GM12878 (cell line): ENCODE results near the gene ZBTB16.

ENCODE experiments used
- ESRRA ChIP-seq: IDR thresholded peaks from 2 replicates; pipeline ENCODE4 v1.6.1; 2012; ENCODE audit warnings: mild to moderate bottlenecking, low read length, improper control_type of control experiment
- JUNB ChIP-seq: IDR thresholded peaks from 2 replicates; pipeline ENCODE4 v1.6.1; 2016; ENCODE audit warnings: antibody characterized with exemption, mild to moderate bottlenecking
- NFYB ChIP-seq: IDR thresholded peaks from 2 replicates; pipeline ENCODE4 v1.6.1; 2011; ENCODE audit warnings: low read depth, mild to moderate bottlenecking, low read length, improper control_type of control experiment, moderate library complexity; ENCODE audit not compliant: insufficient read depth
- USF1 ChIP-seq: IDR thresholded peaks from 2 replicates; pipeline ENCODE4 v1.6.1; 2011; ENCODE audit warnings: borderline replicate concordance, low read depth, mild to moderate bottlenecking, moderate library complexity, mixed read lengths, low read length; ENCODE audit not compliant: insufficient read depth; ENCODE audit errors: extremely low read length
- TF ChIP-seq, protein P1 (sequence below), 3 experiments: IDR thresholded peaks in 2 of 3; conservative IDR thresholded peaks in 1 of 3; 2 replicates each; pipeline ENCODE4 v1.5.1; 2011; ENCODE audit warnings: low read depth in 3 of 3, low read length in 3 of 3, mild to moderate bottlenecking in 3 of 3, control low read depth in 2 of 3, moderate library complexity in 2 of 3, inconsistent platforms in 1 of 3, mixed read lengths in 1 of 3; ENCODE audit not compliant: control insufficient read depth in 2 of 3, insufficient read depth in 1 of 3; ENCODE audit errors: extremely low read depth in 1 of 3

DNA sequence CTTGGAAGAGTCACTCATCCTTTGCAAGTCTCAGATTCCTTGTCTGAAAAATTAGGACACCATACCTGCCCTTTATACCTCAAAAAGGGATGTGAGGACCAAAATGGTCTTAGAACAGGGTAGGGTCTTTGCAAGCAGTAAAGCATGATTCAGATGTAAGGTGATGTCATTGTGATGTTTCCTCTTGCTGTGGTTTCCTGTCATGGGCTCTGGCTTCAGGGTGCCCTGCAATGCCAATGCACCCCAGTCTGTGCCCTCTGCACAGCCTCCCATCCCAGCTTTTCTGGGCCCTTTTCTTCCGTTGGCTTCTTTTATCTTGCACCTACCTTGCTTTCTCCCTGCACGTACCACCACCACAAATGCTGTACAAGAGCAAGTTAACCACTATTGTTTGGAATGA, 148.9 kb downstream of the ZBTB16 start:
- TF ChIP-seq ESRRA (no peak), USF1 (no peak), JUNB (no peak), NFYB (no peak)
- TF ChIP-seq, protein P1, sequence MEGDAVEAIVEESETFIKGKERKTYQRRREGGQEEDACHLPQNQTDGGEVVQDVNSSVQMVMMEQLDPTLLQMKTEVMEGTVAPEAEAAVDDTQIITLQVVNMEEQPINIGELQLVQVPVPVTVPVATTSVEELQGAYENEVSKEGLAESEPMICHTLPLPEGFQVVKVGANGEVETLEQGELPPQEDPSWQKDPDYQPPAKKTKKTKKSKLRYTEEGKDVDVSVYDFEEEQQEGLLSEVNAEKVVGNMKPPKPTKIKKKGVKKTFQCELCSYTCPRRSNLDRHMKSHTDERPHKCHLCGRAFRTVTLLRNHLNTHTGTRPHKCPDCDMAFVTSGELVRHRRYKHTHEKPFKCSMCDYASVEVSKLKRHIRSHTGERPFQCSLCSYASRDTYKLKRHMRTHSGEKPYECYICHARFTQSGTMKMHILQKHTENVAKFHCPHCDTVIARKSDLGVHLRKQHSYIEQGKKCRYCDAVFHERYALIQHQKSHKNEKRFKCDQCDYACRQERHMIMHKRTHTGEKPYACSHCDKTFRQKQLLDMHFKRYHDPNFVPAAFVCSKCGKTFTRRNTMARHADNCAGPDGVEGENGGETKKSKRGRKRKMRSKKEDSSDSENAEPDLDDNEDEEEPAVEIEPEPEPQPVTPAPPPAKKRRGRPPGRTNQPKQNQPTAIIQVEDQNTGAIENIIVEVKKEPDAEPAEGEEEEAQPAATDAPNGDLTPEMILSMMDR (IDR thresholded peaks at IDR 0.05 in 2 of 3, conservative IDR thresholded peaks at IDR 0.05 in 1 of 3; ENCODE audit: control insufficient read depth in 2 of 3, extremely low read depth in 1 of 3, insufficient read depth in 1 of 3, low read depth in 3 of 3, low read length in 3 of 3) = no peak
